Keratinocyte (primary cell): ENCODE measurements around the gene TUFM. TPM values are rescaled to one million over a fixed set of nuclear protein-coding genes. Genes with fewer than 3 reads are reported as not detected.
"Not testable (repeated sequence)": the region's sequence is repeated elsewhere in the genome, so short reads cannot be mapped to it uniquely, and the experiment has no call there.

Source experiments
- DNase-seq: peaks from one replicate; pipeline ENCODE4 v3.0.0-alpha.2; 2011; ENCODE audit warnings: low read depth, missing footprints, low spot score
- FAIRE-seq: peaks from 2 replicates; lab custom pipeline; 2011; peaks lifted over from hg19 to GRCh38; lab: Jason Lieb, UNC
- H2AFZ ChIP-seq: 2 replicates; pipeline ENCODE4 v1.6.0; 2012; ENCODE audit warnings: low read length, control low read depth, inconsistent platforms; ENCODE audit not compliant: control insufficient read depth
- H3K27ac ChIP-seq: 2 replicates; pipeline ENCODE4 v1.5.1; 2011; ENCODE audit warnings: low read length; ENCODE audit not compliant: control insufficient read depth, insufficient read depth
- H3K27me3 ChIP-seq: 3 replicates; pipeline ENCODE4 v1.6.0; 2011; ENCODE audit warnings: low read length; ENCODE audit not compliant: control insufficient read depth, insufficient read depth; ENCODE audit errors: extremely low read depth
- H3K36me3 ChIP-seq, 2 experiments: 2 replicates in 1 of 2; 3 replicates in 1 of 2; pipeline ENCODE4 v1.5.1; 2011; ENCODE audit warnings: low read length in 2 of 2, mild to moderate bottlenecking in 1 of 2; ENCODE audit not compliant: control insufficient read depth in 2 of 2, insufficient read depth in 2 of 2; ENCODE audit errors: extremely low read depth in 1 of 2
- H3K4me1 ChIP-seq: 3 replicates; pipeline ENCODE4 v1.5.1; 2011; ENCODE audit warnings: low read length; ENCODE audit not compliant: control insufficient read depth, insufficient read depth; ENCODE audit errors: extremely low read depth
- H3K4me2 ChIP-seq: 3 replicates; pipeline ENCODE4 v1.6.0; 2011; ENCODE audit warnings: low read depth, low read length; ENCODE audit not compliant: control insufficient read depth, insufficient read depth; ENCODE audit errors: extremely low read depth
- H3K4me3 ChIP-seq, 3 experiments: fragments of 200-600 bp in 1 of 3; sonication (generic) in 1 of 3; 2 replicates in 2 of 3; 3 replicates in 1 of 3; pipeline ENCODE4 v1.5.1; 2011 to 2016; ENCODE audit warnings: low read length in 3 of 3, mild to moderate bottlenecking in 3 of 3, control low read depth in 2 of 3, inconsistent platforms in 1 of 3, low read depth in 1 of 3, mixed read lengths in 1 of 3, mixed run types in 1 of 3, moderate library complexity in 1 of 3; ENCODE audit not compliant: control insufficient read depth in 2 of 3, insufficient read depth in 2 of 3; ENCODE audit errors: extremely low read depth in 1 of 3
- H3K79me2 ChIP-seq: 2 replicates; pipeline ENCODE4 v1.6.0; 2012; ENCODE audit warnings: low read length; ENCODE audit not compliant: control insufficient read depth, insufficient read depth
- H3K9ac ChIP-seq: 3 replicates; pipeline ENCODE4 v1.6.0; 2011; ENCODE audit warnings: low read length; ENCODE audit not compliant: control insufficient read depth, insufficient read depth; ENCODE audit errors: extremely low read depth
- H3K9me1 ChIP-seq: 3 replicates; pipeline ENCODE4 v1.6.0; 2011; ENCODE audit warnings: low read length; ENCODE audit not compliant: control insufficient read depth, insufficient read depth; ENCODE audit errors: extremely low read depth
- H3K9me3 ChIP-seq: 2 replicates; pipeline ENCODE4 v1.5.1; 2012; ENCODE audit warnings: low read depth, low read length; ENCODE audit not compliant: control insufficient read depth
- H4K20me1 ChIP-seq: 3 replicates; pipeline ENCODE4 v1.6.0; 2011; ENCODE audit warnings: low read length; ENCODE audit not compliant: control insufficient read depth, insufficient read depth; ENCODE audit errors: extremely low read depth
- EZH2 ChIP-seq: IDR thresholded peaks from one replicate; pipeline ENCODE4 v1.6.1; 2012; ENCODE audit warnings: inconsistent platforms, mild to moderate bottlenecking, low read length, moderate library complexity
- dilution Hi-C: fragments of 300-500 bp; cut with MboI; formaldehyde crosslinking; loops from one replicate; pipeline ENCODE4 v1.7.0; 2020; ENCODE audit warnings: low sequenced_read_pairs; ENCODE audit not compliant: extremely low pct_ligation_motif_present
- polyA plus RNA-seq, 5 experiments: library from polyadenylated mRNA; depleted of rRNA in 3 of 5; stranded (reverse) in 3 of 5; stranded (forward) in 1 of 5; unstranded in 1 of 5; fragments of >200 nt; gene quantifications; 1 replicate in 1 of 5; 2 replicates in 3 of 5; 3 replicates in 1 of 5; pipeline versions ENCODE4 v1.2.1 to v1.2.3, GENCODE V29; 2011 to 2012; ENCODE audit warnings: missing spikeins in 2 of 5, low read depth in 1 of 5, low replicate concordance in 1 of 5
- TF ChIP-seq, protein P1 (sequence below), 3 experiments: IDR thresholded peaks in 1 of 3; conservative IDR thresholded peaks in 1 of 3; optimal IDR thresholded peaks in 1 of 3; 2 replicates in 2 of 3; 3 replicates in 1 of 3; pipeline versions ENCODE3 to v1.5.1; 2011; ENCODE audit warnings: low read length in 3 of 3, mild to moderate bottlenecking in 3 of 3, moderate library complexity in 2 of 3, control low read depth in 1 of 3, inconsistent platforms in 1 of 3; ENCODE audit not compliant: insufficient read depth in 2 of 3; ENCODE audit errors: extremely low read depth in 1 of 3

TUFM gene
- polyA plus RNA-seq, 1 donor (not counting 4 experiments of a cell fraction or from before 2014, with no cell fraction given), result 134 TPM

DNA sequence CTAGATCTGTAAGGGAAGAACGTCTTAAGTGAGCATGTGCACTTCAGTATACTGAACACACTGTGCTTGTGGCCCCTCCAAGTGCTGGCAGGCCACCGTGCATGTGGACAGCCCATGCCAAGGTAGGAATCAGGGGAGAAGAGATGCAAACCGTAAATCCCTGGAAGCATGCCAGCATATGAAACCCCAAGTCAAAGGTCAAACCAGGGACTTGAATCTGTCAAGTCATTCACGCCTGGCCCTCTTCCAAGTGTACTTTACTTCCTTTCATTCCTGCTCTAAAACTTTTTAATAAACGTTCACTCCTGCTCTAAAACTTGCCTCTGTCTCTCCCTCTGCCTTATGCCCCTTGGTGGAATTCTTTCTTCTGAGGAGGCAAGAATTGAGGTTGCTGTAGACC lies 26.1 kb downstream of the TUFM start:
- Histone ChIP-seq H3K36me3 (peaks cover 2 to 3% of the 10 kb centered on the region in 2 experiments), H3K9me3 (no peaks in the 10 kb centered on the region), H3K4me1 (peaks cover 10% of the 10 kb centered on the region), H3K9ac (no peak overlapping the region), H3K4me2 (no peak overlapping the region), H3K27me3 (no peaks in the 10 kb centered on the region), H3K4me3 (no peak overlapping the region), H3K9me1 (no peaks in the 10 kb centered on the region), H2AFZ (no peak overlapping the region), H3K27ac (no peak overlapping the region), H4K20me1 (no peaks in the 10 kb centered on the region), H3K79me2 (peaks cover 14% of the 10 kb centered on the region)
- FAIRE-seq (no peak), DNase-seq (no peak)
- TF ChIP-seq, protein P1, sequence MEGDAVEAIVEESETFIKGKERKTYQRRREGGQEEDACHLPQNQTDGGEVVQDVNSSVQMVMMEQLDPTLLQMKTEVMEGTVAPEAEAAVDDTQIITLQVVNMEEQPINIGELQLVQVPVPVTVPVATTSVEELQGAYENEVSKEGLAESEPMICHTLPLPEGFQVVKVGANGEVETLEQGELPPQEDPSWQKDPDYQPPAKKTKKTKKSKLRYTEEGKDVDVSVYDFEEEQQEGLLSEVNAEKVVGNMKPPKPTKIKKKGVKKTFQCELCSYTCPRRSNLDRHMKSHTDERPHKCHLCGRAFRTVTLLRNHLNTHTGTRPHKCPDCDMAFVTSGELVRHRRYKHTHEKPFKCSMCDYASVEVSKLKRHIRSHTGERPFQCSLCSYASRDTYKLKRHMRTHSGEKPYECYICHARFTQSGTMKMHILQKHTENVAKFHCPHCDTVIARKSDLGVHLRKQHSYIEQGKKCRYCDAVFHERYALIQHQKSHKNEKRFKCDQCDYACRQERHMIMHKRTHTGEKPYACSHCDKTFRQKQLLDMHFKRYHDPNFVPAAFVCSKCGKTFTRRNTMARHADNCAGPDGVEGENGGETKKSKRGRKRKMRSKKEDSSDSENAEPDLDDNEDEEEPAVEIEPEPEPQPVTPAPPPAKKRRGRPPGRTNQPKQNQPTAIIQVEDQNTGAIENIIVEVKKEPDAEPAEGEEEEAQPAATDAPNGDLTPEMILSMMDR (optimal IDR thresholded peaks at IDR 0.05 in 1 of 3, IDR thresholded peaks at IDR 0.05 in 1 of 3, conservative IDR thresholded peaks at IDR 0.05 in 1 of 3; ENCODE audit: extremely low read depth in 1 of 3, insufficient read depth in 2 of 3, low read length in 3 of 3), result no peak
- TF ChIP-seq EZH2, result no peak
- dilution Hi-C loops, result no loop called here

DNA sequence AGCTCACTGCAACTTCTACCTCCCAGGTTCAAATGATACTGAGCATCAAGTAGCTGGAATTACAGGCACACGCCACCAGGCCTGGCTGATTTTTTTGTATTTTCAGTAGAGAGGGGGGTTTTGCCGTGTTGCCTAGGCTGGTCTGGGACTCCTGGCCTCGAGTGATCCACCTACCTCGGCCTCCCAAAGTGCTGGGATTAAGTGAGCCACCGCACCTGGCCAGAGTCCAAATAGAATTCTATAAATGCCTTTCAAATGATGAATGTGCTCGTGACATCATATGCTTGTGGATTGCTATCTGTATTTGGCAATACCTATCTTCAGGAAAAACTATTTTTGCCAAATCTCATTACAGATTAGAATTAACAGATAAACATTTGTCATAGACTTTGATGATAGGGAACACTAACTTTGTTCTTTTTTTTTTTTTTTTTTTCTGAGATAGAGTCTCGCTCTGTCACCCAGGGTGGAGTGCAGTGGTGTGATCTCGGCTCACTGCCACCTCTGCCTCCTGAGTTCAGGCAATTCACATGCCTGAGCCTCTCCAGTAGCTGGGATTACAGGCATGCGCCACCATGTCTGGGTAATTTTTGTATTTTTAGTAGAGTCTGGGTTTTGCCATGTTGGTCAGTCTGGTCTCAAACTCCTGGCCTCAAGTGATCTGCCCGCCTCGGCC lies 38.6 kb downstream of the TUFM start:
- H3K36me3 ChIP-seq, H3K9me3 ChIP-seq, H3K4me2 ChIP-seq, H3K79me2 ChIP-seq, H3K27me3 ChIP-seq, H2AFZ ChIP-seq, H3K9ac ChIP-seq, H3K4me3 ChIP-seq, H3K4me1 ChIP-seq, FAIRE-seq, H4K20me1 ChIP-seq, H3K27ac ChIP-seq, dilution Hi-C loops, DNase-seq, H3K9me1 ChIP-seq: not testable (repeated sequence)
